ENCODE measurements around the gene ATG5. TPM values are rescaled to one million over a fixed set of nuclear protein-coding genes. Genes with fewer than 3 reads are reported as not detected.

ATG5 gene
- total RNA-seq, 2 experiments from 2014 or later = 31.2 to 32.4 TPM

DNA sequence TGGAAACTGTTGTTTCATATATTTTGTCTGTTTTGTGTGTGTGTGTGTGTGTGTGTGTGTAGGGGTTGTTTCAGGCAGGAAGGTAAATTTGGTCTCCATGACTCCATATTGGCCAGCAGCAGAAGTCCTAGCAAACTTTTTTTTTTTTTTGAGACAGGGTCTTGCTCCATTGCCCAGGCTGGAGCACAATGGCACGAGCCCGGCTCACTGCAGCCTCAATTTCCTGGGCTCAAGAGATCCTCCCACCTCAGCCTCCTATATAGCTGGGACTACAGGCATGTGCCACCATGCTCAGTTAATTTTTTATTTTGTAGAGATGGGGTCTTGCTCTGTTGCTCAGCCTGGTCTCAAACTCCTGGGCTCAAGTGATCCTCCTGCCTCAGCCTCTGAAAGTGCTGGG is 163.7 kb downstream of the ATG5 start:
- POLR2A ChIA-PET = interaction anchor here (1.0 to 3.0 kb wide), 2 partner anchors 20 kb away, joined by 4 to 28 read pairs; no protein-coding TSS in a partner anchor
- intact Hi-C loops (cut with micrococcal nuclease) = no loop called here
- Mint-ChIP-seq H3K9me3 (no peaks in the 10 kb centered on the region), H3K4me3 (no peak overlapping the region), H3K4me1 (ENCODE audit: low read depth) (peaks cover 37% of the 10 kb centered on the region), H3K27me3 (peaks cover 2% of the 10 kb centered on the region), H3K36me3 (ENCODE audit: low read depth) (peaks cover 4% of the 10 kb centered on the region), H3K27ac (no peak overlapping the region)
- DNase-seq = no peak
- ATAC-seq = no peak
- TF ChIP-seq, protein P1, sequence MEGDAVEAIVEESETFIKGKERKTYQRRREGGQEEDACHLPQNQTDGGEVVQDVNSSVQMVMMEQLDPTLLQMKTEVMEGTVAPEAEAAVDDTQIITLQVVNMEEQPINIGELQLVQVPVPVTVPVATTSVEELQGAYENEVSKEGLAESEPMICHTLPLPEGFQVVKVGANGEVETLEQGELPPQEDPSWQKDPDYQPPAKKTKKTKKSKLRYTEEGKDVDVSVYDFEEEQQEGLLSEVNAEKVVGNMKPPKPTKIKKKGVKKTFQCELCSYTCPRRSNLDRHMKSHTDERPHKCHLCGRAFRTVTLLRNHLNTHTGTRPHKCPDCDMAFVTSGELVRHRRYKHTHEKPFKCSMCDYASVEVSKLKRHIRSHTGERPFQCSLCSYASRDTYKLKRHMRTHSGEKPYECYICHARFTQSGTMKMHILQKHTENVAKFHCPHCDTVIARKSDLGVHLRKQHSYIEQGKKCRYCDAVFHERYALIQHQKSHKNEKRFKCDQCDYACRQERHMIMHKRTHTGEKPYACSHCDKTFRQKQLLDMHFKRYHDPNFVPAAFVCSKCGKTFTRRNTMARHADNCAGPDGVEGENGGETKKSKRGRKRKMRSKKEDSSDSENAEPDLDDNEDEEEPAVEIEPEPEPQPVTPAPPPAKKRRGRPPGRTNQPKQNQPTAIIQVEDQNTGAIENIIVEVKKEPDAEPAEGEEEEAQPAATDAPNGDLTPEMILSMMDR (IDR thresholded peaks at IDR 0.05) = no peak
- CTCF ChIA-PET = interaction anchor here (1.3 to 2.6 kb wide), 3 partner anchors 10 to 21 kb away, joined by 4 to 11 read pairs (median 5); no protein-coding TSS in a partner anchor

DNA sequence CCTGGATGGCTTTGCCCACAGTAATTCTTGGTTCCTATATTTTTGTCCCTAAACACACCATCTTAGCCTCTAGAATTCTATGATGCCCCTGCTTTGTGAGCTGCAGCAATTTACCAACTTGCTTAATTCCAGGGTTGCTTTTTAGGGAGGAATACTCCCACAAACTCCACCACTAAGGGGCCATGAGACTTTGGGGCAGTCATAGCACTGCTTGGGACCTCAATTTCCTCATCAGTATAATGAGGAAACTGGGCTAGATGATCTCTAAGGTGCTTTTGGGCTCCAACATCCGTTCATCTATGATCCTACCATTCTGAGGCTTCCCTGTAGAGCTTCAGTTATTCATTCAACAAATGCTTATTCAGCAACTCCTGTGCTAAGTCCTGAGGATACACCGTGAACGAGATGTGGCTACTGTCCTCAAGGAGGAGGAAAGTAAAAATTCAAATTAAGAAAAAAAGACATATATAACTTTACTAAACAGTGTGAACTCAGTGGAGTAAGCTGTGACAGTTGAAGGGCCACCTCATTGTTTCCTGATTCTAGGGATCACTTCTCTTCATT is 164.2 kb downstream of the ATG5 start:
- no peak overlapping the region for H3K4me3 Mint-ChIP-seq
- intact Hi-C loops (cut with micrococcal nuclease) = no loop called here
- ATAC-seq (no peak), DNase-seq (no peak)
- peaks cover 35% of the 10 kb centered on the region for H3K4me1 Mint-ChIP-seq (ENCODE audit: low read depth)
- peaks cover 4% of the 10 kb centered on the region for H3K36me3 Mint-ChIP-seq (ENCODE audit: low read depth)
- TF ChIP-seq, protein P1 (IDR thresholded peaks at IDR 0.05) = no peak
- H3K27ac Mint-ChIP-seq = no peak overlapping the region
- ChIA-PET POLR2A (interaction anchor here (1.0 to 1.2 kb wide), 2 partner anchors 12 to 20 kb away, joined by 3 to 4 read pairs; no protein-coding TSS in a partner anchor), CTCF (interaction anchor here (1.3 to 1.5 kb wide), 2 partner anchors 10 to 62 kb away, joined by 4 to 5 read pairs; no protein-coding TSS in a partner anchor)
- H3K27me3 Mint-ChIP-seq = peaks cover 2% of the 10 kb centered on the region
- H3K9me3 Mint-ChIP-seq = no peaks in the 10 kb centered on the region

DNA sequence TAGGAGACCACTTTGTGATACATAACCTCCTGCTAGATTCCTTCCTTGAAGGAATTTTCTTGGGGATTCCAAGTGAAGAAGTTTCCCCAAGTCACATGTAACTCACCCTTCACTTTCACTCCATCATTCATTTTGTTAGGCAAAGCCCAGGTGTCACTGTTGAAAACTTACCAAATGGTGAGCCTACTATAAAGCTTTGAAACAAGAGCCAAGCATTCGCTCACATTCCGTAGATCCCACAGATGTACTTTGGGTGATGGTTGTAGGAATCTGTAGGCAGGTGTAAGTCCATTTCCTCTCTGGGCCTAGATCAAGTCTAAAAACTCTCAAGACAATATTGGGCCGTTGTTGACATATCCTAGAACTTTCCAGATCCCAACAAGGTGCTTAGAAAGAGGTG is 165.4 kb downstream of the ATG5 start:
- POLR2A ChIA-PET = interaction anchor here (0.5 to 1.2 kb wide), 3 partner anchors 10 to 291 kb away, joined by 3 to 4 read pairs (median 3); no protein-coding TSS in a partner anchor
- H3K36me3 Mint-ChIP-seq (ENCODE audit: low read depth) = peaks cover 2% of the 10 kb centered on the region
- H3K27ac Mint-ChIP-seq = no peak overlapping the region
- ATAC-seq = no peak
- CTCF ChIA-PET = interaction anchor here (1.3 to 1.5 kb wide), 2 partner anchors 9 to 63 kb away, joined by 4 to 5 read pairs; no protein-coding TSS in a partner anchor
- TF ChIP-seq, protein P1 (IDR thresholded peaks at IDR 0.05) = no peak
- intact Hi-C loops (cut with micrococcal nuclease) = no loop called here
- H3K9me3 Mint-ChIP-seq = no peaks in the 10 kb centered on the region
- peaks cover 28% of the 10 kb centered on the region for H3K4me1 Mint-ChIP-seq (ENCODE audit: low read depth)
- DNase-seq = no peak
- H3K4me3 Mint-ChIP-seq = no peak overlapping the region
- H3K27me3 Mint-ChIP-seq = peaks cover 2% of the 10 kb centered on the region

DNA sequence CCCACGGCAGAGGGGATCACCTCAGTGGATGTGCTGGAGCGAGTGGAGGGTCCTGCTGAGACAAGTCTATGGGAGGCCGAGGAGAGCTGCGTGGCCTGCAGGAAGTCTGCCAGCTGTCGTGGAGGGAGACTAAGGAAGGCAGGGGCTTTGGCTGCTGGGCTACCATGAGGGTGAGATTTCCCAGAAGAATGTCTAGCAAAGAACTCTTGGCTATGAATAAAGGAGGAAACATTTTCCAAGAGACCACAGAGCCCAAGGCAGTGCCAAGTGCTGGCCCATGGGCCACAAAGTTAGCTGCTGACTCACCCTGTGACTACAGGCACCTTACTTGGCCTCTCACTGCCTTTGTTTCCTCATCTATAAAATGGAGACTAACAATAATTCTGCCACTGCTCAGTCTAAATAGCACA is 166.0 kb downstream of the ATG5 start:
- ChIA-PET POLR2A (interaction anchor here (0.5 kb wide), 1 partner anchor 291 kb away, joined by 3 read pairs; no protein-coding TSS in a partner anchor), CTCF (no interaction called here)
- TF ChIP-seq, protein P1 (IDR thresholded peaks at IDR 0.05) = no peak
- H3K27me3 Mint-ChIP-seq = peaks cover 2% of the 10 kb centered on the region
- DNase-seq (no peak), ATAC-seq (no peak)
- peaks cover 22% of the 10 kb centered on the region for H3K4me1 Mint-ChIP-seq (ENCODE audit: low read depth)
- H3K9me3 Mint-ChIP-seq = no peaks in the 10 kb centered on the region
- no peak overlapping the region for H3K27ac Mint-ChIP-seq
- H3K4me3 Mint-ChIP-seq = no peak overlapping the region
- peaks cover under 1% of the 10 kb centered on the region for H3K36me3 Mint-ChIP-seq (ENCODE audit: low read depth)
- intact Hi-C loops (cut with micrococcal nuclease) = no loop called here

DNA sequence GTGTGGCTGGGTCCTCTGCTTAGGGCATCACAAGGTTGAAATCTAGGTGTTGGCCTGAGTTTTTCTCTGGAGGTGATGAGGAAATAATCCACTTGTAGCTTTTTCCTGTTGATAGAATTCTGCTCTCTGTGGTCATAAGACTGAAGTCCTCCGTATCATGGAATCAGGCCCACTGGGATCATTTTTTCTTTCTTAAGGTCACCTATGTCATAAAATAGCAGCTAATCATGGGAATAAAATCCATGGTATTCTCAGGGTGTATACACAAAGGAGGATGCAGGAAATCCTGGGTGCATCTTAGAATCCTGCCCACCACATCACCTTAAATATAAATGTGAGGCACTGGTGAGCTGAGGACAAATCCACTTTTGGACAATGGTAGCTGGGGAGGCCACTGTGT is 166.7 kb downstream of the ATG5 start:
- H3K4me3 Mint-ChIP-seq = no peak overlapping the region
- ChIA-PET POLR2A (no interaction called here), CTCF (no interaction called here)
- no peaks in the 10 kb centered on the region for H3K9me3 Mint-ChIP-seq
- TF ChIP-seq, protein P1 (IDR thresholded peaks at IDR 0.05) = no peak
- H3K4me1 Mint-ChIP-seq (ENCODE audit: low read depth) = peaks cover 15% of the 10 kb centered on the region
- no peaks in the 10 kb centered on the region for H3K36me3 Mint-ChIP-seq (ENCODE audit: low read depth)
- ATAC-seq = no peak
- no peak for DNase-seq
- H3K27me3 Mint-ChIP-seq = peaks cover 2% of the 10 kb centered on the region
- H3K27ac Mint-ChIP-seq = no peak overlapping the region
- intact Hi-C loops (cut with micrococcal nuclease) = no loop called here

Measured in activated CD8-positive, alpha-beta T cell treated with anti-CD3 and anti-CD28 coated beads for 36 hours (primary cell).